Right kidney (tissue), 1 donor: Measurements from ENCODE around the gene SNAPIN.
A peak's percentile ranks its signal among the peaks of the same experiment; 100 is the strongest.
"Not testable (repeated sequence)": the region's sequence is repeated elsewhere in the genome, so short reads cannot be mapped to it uniquely, and the experiment has no call there.

Experiments
- DNase-seq: peaks from one replicate; pipeline ENCODE4 v3.0.0-alpha.2; 2016

Gene SNAPIN

DNA sequence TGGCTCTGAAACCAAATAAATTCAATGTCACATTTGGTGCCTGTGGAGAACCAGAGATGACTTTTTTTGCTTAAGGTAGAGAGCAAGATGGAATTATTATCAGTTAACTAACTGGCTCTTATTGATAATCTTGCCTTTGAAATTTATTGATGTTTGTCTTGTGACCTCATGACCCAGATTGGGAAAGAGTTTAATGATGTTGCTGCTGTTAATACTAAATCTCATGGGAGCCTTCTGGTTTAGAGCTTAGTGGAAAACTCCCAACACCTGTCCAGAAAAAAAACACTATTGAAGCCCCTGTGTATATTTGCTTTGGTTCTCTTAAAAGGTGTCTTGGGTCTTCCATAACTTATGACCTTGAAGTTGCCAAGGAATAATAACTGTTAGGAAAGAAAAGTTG is 14.7 kb upstream of the SNAPIN start:
- DNase-seq: no peak

DNA sequence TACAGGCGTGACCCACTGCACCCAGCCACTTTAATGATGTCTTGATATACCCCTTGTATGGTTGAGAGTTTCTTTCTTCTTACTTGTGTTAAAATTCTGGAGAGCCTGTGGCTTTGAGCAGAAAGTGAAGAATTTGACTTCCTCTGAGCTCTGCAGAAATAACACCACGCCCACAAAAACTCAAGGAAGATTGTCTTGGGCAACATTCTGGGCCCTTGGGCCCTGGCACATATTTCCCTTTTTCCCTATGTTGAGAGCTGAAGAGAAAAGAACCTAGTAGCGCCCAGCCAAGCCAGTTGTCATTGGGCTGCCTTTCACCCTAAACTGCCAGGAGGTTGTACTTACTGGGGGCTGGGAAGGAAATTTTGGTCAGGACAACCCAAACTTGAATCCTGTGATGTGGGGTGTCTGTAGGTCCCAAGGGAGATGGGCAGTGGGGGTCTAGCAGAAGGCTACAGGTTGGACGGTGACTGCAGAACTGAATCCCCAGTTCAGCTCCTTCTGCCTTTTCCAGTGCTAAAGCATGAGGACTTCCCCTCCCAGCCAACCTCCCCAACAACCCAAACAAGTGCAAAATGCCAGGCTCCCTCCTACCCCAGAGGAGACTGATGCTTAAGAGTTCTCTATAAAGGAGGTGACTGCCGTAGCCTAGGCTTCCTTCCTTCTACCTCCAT is 11.7 kb upstream of the SNAPIN start:
- no peak for DNase-seq

DNA sequence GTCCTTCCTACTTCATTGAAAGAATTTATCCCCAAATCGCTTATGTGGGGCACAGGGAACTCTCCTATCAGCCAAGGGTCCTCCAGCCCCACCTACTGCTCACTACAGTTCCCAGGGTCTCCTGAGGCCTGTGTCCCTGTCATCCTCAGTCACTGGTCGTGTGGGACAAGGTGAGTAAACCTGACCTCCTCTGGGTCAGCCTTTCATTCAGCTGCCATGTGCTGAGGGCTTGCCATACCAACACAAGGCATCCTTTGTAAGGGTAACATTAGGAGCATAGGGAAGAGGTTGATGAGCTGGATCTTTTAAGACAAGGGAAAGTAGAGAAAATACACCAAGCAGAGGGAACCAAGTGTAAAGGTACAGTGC is 11.2 kb upstream of the SNAPIN start:
- DNase-seq: no peak

DNA sequence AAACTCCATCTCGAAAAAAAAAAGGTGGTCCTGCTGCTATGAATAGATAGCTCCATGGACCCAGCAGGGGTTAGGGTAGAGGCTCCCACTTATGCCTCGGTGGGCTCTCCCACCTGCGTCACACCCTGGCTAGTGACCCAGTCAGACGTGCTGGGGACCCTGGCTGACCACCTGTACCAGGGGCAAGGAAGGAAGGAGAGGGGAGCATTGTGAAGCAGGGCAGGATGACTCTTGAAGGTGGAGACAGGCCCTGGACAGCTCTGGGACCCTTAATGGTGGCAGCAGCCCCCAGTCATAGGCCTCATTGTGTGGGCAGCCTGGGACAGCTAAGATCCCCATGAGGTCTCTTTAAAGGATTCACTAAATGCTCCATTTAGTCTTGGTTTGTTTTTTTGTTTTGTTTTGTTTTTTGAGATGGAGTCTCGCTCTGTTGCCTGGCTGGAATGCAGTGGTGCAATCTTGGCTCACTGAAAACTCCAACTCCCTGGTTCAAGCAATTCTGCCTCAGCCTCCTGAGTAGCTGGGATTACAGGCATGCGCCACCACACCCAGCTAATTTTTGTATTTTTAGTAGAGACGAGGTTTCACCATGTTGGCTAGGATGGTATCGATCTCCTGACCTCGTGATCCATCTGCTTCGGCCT is 10.4 kb upstream of the SNAPIN start:
- no peak for DNase-seq

DNA sequence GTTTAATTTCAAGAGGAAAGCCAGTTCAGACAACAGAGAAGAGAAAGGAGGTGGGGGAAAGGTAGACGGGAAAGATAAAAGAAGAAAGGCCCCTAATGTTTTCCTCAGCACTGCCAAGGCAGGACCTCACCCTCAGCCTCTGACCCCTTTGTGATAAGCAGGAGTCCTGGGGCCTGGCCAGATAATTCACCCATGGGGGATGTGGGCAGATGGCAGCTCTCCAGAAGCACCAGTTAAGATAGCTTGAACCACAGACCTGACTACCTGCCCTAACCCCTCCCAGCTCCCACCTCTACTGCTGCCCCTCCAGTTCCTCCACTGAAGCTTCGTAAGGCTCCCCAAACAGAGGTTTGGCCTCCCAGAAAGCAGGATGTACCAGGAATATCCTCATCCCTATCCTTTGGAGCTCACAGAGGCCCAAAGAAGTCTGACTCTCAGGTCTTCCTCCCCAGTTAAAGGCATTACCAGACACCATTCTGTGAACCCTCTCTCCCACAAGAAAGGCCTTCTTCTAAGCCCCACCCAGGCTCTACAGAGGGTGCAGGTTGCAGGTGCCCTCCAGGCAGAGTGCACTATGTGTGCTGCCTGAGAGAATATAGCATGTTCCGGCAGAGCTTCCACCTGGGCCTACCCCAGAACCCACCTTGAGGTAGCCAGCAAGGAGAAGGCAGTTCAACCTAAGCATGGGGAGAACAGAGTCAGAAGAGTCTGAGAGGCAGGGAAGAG is 9.2 kb upstream of the SNAPIN start:
- no peak for DNase-seq

DNA sequence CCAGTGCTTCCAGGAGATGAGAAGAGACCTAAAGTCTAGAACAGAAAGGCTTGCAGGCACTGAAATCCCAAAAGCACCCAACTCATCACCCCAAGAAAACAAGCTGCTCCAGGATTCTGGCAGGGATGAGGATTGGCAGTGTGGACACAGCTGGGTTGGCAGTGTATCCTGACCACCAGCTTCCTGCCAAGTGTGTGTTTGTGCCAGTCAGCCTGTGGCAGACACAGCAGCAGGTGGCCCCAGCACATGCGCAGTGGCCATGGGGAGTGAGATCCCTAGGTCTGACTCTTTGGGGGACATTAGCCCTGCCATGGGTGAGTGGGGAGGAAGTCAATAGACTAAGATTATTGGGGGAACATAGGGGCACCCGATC is 8.7 kb upstream of the SNAPIN start:
- DNase-seq: no peak

DNA sequence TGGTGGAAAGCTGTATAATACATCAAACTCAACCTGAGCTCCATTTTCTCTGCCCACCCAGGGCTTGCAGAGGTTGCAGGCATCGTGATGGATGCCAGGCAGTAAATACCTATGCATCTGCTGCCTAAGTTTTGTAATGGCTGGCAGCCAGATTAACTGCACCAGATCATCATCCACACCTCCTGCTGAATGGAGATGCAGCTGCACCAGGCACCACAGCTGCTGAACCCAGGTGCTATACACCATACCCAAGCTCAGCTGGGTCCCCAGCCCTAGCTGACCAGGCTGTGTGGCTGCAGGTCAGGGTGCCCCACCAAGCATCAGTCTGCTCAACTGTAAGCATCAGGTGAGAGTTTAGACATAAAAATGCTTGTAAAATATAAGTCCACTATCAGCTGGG is 6.7 kb upstream of the SNAPIN start:
- no peak for DNase-seq

DNA sequence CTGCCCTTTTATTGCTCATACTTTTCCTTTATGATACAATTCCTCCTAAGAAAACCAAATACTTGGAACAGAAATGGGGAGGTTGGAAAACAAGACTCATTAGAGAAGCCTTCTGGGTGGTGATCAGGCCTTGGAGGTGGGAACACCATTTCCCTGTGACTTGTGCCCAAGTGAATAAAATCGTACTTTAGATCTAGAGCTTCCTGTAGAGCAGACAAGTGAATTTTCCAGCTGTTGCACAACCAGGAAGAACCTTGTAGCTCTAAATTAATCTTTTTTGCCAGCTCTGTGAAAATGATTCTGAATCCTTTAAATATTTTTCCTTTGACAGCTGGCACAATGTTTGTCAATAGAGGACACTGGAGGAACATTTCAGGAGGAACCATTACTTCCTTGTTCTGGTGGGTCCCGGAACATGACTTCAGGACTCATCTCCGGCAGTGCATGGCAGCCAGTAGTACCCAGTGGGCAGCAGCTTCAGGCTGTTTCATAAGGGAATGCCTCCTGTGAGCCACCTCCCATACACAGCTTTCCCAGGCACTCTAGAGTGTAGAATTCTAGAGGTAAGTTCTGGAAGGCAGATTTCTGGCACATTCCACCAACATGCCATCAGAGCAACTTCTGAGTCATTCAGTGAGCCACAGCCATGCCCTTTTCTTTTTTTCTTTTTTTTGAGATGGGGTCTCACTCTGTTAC is 5.5 kb upstream of the SNAPIN start:
- no peak for DNase-seq

DNA sequence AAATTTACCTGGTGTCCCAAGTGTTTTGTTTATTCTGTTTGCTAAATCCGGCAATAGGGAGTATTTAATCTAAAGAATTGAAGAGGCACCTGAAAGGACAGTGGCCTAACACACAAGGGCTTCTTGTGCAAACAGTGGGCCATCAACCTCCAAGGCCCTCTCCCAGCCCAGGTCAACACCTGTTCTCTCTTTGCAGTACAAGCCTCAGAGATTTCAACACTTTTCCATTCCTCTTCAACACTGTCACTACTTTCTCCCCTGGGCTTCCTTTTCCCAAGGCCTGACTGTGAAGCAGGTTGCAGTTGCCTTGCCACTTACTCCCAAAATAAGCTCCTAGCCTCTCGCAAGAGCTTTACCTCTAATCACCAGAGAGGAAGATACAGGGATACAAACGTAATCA is 3.2 kb upstream of the SNAPIN start:
- no peak for DNase-seq

DNA sequence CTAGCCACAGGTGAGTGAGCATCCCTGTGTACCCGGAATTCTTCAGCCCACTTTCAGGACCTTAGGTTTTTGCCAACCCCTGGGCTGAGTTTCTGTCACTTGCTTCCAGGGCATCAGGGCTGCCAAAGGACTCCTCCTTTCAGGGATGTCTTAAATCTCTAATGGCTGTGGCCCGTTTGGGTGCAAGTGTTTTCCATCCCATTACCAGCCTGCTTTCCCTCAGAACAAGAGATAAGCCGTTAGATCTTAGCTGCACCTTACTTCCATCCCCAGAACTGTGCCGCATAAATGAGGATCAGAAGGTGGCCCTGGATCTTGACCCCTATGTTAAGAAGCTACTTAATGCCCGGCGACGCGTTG is 652 bp downstream of the SNAPIN start:
- no peak for DNase-seq

DNA sequence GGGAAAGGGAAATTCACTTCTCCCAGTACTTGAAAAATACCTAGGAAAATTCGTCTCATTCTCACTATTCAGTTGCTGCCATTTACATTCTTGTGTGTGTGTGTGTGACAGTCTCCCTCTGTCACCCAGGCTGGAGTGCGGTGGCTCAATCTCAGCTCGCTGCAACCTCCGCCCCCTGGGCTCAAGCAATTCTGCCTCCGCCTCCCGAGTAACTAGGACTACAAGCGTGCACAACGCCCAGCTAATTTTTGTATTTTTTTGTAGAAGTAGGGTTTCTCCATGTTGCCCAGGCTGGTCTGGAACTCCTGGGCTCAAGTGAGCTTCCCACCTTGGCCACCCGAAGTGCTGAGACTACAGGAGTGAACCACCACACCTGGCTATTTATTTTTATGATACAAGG is 1.2 kb downstream of the SNAPIN start:
- no peak for DNase-seq

DNA sequence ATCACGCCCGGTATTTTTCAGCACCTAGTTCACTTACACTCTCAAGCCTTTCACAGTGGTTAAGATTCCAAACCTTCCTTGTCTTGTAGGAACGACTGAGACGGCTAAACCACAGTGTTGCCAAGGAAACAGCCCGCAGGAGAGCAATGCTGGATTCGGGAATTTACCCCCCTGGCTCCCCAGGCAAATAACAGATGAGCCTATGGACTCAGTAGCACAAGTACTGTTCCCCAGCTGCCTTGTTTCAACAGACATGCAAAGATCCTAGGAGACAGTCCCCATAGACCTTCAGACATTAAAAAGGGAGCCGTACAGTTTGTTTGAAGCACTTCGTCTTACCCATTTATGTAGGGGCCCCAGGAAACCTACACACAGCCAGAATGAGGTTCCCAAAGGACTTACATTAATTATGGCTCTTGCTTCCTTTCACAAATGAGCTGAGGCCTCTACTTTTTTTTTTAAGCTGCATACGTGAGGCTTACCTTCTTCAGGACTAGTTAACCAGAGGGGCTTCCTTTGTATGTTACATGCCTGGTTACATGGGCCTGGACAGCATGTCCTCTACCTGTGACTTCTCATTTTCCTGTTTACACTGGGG is 2.7 kb downstream of the SNAPIN start:
- no peak for DNase-seq

DNA sequence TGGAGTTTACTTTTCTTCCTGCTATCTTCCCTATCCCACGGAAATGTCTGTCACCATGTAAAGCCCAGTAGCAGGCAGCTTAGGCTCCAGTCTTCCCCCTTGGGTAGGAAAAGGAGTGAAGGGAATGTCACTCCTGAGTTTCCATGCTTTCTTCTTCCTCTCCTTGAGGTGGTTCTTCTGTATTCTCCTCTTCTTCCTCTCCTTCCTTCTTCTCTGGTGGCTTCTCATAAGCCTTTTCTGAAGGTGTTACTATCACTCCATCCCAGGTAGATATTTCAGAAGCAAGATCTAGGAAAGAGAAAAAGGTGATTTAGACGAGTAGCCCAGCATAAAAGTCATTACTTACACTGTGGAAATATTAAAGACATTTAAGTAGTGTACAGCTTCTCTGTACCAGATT is 3.8 kb downstream of the SNAPIN start:
- DNase-seq: no peak

DNA sequence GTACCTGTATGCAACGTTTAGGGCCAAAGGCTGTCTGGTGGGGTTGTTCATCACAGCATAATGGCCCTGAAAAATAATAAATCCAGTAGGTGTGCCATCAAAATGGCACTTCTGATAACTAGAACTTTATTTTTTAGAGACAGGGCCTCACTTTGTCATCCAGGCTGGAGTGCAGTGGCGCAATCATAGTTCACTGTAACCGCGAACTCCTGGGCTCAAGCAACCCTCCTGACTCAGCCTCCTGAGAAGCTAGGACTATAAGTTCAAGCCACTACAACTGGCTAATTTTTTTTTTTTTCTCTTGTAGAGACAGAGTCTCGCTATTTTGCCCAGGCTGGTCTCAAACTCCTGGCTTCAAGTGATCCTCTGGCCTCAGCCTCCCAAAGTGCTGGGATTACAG is 4.7 kb downstream of the SNAPIN start:
- DNase-seq: no peak

DNA sequence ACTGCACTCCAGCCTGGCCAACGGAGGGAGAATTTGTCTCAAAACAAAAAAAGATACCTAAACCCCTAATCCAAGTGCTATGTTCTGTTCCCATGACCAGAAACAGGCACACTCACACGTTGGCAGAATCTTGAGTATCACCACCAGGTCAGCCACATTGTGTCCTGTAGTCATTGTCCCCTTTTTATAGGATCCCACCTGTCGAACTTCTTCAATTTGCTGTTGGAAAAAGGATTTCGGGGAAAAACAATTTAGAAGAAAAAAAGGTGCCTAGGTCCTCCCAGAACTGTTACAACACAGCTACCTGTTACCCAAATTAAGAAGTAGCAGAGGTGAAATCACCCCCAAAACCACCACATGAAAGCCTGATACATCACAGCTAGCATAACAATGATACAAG is 8.9 kb downstream of the SNAPIN start:
- no peak for DNase-seq

DNA sequence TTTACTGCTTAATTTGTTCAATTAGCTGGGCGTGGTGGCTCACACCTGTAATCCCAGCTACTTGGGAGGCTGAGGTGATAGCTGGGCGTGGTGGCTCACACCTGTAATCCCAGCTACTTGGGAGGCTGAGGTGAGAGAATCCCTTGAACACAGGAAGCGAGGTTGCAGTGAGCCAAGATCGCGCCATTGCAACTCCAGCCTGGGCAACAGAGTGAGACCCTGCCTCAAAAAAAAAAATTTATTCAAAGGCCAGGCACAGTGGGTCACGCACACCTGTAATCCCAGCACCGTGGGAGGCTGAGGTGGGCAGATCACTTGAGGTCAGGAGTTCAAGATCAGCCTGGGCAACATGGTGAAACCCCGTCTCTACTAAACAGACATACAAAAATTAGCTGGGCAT is 10.2 kb downstream of the SNAPIN start:
- DNase-seq: not testable (repeated sequence)

DNA sequence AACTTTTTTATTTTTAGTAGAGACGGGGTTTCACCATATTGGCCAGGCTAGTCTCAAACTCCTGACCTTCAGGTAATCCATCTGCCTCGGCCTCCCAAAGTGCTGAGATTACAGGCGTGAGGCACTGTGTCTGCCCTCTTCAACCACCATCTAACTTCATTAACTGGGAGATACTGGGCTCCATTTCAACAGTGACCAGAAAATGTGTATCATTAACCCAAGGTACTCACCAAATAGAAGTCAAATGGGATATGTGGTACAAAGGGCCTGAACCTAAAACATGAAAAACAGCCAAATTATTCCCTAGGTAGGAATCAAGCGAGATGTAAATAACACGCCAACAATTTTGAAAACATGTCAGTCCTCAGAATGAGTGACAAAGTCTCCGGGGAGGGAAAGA is 11.1 kb downstream of the SNAPIN start:
- no peak for DNase-seq

DNA sequence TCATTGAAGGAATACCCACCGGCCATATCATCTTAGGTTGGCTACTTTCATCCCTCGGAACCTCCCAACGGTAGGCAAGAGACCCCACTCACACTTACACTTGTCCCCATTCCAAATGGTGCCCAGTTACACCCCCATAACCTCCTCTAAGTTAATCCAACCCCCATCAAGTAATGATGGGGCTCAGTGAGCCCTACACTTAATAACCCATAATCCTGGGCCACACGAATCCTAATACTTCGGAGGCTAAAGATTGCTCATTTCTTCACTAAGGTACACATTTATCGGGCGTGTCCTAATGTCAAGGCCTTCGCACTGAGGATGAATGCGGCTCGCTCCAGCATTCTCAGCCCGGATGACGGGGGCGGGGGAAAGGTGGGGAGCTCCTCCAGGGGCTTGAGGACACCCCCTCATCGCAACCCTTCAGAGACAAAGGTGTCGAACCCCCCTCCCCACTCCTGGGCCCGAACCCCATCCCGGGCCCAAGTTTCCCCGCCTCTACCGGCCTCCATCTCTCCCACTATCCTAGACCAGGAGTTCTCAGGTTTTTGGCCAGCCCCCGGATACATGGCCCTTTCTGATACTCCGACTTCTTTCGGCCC is 11.9 kb downstream of the SNAPIN start:
- DNase-seq: no peak

DNA sequence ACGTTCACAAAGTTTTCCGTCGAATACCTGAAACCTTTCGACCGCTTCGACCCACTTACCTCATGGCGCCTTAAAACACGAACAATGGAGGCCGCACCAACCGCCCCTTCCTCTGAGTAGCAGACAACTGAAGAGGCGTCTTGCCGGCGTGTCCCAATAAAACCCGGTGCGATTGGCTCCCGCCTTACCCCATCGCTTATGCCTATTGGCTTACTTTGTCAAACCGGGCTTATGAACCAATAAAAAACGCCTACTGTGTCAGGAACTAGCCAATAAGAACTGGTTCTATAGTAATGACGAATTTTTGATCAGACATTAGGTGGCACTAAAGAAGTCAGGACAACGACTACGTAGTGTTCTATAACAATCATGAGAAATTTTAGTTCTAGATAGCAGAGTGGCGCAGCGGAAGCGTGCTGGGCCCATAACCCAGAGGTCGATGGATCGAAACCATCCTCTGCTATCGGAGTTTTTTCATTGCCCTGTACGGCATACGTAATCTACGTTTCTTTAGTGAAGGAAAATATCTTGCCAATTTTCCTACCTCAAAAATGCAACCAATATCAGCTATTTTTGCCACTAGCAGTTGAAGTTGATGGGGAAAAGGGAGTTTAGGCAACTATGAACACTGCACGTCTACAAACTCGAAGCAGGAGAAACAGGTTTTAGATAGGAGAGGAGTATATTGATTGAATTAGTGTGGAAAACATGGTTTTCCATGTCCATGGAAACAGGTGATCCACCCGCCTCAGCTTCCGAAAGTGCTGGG is 12.5 kb downstream of the SNAPIN start, which contains the start of gene ILF2:
Gene ILF2 (minus strand): TSS at position 135 of the 769 bp plus-strand sequence. CDS start 71 bp downstream, at position 64.
- peak; percentile 93 for DNase-seq

DNA sequence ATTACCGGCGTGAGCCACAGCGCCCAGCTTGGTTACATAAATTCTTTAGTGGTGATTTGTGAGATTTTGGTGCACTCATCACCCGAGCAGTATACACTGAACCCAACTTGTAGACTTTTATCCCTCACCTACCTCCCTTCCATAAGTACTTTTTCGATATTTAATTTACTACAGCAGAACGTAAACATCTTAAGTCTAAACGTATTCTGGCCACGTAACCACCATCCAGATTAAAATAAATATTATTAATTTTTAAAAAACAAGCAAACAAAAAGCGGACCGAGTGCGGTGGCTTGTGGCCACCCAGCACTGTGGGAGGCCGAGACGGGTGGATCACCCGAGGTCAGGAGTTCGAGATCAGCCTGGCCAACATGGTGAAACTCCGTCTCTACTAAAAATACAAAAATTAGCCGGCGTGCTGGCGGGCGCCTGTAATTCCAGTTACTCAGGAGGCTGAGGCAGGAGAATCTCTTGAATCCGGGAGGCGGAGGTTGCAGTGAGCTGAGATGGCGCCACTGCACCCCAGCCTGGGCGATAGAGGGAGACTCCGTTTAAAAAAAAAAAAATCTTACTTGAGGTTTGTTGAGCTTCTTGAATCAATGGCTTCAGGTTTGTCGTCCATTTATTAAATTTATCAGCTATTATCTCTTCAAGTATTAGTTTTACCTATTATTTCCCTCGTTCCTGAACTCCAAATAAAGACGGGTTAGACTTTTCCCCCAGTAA is 13.3 kb downstream of the SNAPIN start:
- DNase-seq: peak; percentile 28

DNA sequence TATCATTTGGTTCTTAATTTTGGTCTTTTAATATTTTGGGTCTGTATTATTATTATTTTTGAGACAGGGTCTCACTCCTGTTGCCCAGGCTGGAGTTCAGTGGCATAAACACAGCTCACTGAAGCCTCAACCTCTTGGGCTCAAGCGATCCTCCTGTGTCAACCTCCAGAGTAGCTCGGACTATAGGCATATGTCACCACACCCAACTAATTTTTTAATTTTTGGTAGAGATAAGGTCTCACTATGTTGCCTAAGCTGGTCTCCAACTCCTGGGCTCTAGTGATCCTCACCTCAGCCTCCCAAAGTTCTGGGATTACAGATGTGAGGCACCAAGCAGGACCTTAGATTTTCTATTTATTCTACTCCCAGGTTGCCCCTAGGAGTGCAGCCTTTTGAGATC is 15.0 kb downstream of the SNAPIN start:
- no peak for DNase-seq
